Caco-2 (cell line): Measurements from ENCODE around the gene RCSD1. TPM values are rescaled to one million over a fixed set of nuclear protein-coding genes. Genes with fewer than 3 reads are reported as not detected.

Source experiments
- BruUV-seq: library from RNA; stranded (reverse); fragments of 400-500 nt; replicated peaks from 2 replicates; lab custom pipeline; 2021; lab: Mats Ljungman, UMichigan
- CTCF ChIA-PET: fragments of 300-600 bp; sonication (Branson Sonifier 250); formaldehyde crosslinking; loops from one replicate; lab custom pipeline; 2022; ENCODE audit warnings: antibody characterized with exemption; lab: Charles Lee
- POLR2A ChIA-PET: fragments of 300-600 bp; sonication (Branson Sonifier 250); formaldehyde crosslinking; loops from one replicate; lab custom pipeline; 2022; ENCODE audit warnings: antibody characterized with exemption; lab: Charles Lee
- DNase-seq, 2 experiments: peaks; one replicate each; pipeline versions ENCODE4 v3.0.0 to v3.0.0-alpha.2; 2020 to 2022
- H3K27me3 ChIP-seq: replicated peaks from 2 replicates; pipeline ENCODE4 v1.6.0; 2011; ENCODE audit warnings: low read length; ENCODE audit not compliant: control insufficient read depth, insufficient read depth
- H3K36me3 ChIP-seq: 2 replicates; pipeline ENCODE4 v1.5.1; 2011; ENCODE audit warnings: low read length; ENCODE audit not compliant: control insufficient read depth, insufficient read depth
- H3K4me1 ChIP-seq: fragments of 250-450 bp; sonication (Bioruptor Pico); 2 replicates; pipeline ENCODE4 v1.5.1; 2020; ENCODE audit warnings: mild to moderate bottlenecking
- H3K4me3 ChIP-seq: 2 replicates; pipeline ENCODE4 v1.5.1; 2011; ENCODE audit warnings: low read depth, mild to moderate bottlenecking, control low read depth, low read length
- H3K9me3 ChIP-seq: fragments of 250-450 bp; sonication (Bioruptor Pico); 2 replicates; pipeline ENCODE4 v1.5.1; 2020; ENCODE audit warnings: mild to moderate bottlenecking, moderate library complexity
- H3K27ac Mint-ChIP-seq: one replicate; pipeline ENCODE4 v1.8.0; 2022; ENCODE audit warnings: mixed read lengths; ENCODE audit not compliant: unreplicated experiment
- H3K27me3 Mint-ChIP-seq: one replicate; pipeline ENCODE4 v1.8.0; 2022; ENCODE audit warnings: mixed read lengths; ENCODE audit not compliant: insufficient read depth, unreplicated experiment
- H3K36me3 Mint-ChIP-seq: one replicate; pipeline ENCODE4 v1.8.0; 2022; ENCODE audit warnings: mild to moderate bottlenecking, mixed read lengths; ENCODE audit not compliant: insufficient read depth, unreplicated experiment
- H3K4me1 Mint-ChIP-seq: one replicate; pipeline ENCODE4 v1.8.0; 2022; ENCODE audit warnings: low read depth, mixed read lengths; ENCODE audit not compliant: unreplicated experiment
- H3K4me3 Mint-ChIP-seq: one replicate; pipeline ENCODE4 v1.8.0; 2022; ENCODE audit warnings: mild to moderate bottlenecking, moderate library complexity, mixed read lengths; ENCODE audit not compliant: unreplicated experiment
- H3K9me3 Mint-ChIP-seq: one replicate; pipeline ENCODE4 v1.8.0; 2022; ENCODE audit warnings: mixed read lengths; ENCODE audit not compliant: unreplicated experiment
- intact Hi-C: fragments of 100-400 bp; cut with micrococcal nuclease; formaldehyde crosslinking; loops from one replicate; pipeline ENCODE4 v1.10.0; 2022; ENCODE audit not compliant: unreplicated experiment
- total RNA-seq: library from RNA; stranded (reverse); gene quantifications from 2 replicates; pipeline ENCODE4 v1.2.3, GENCODE V29; 2022
- TF ChIP-seq, protein P1 (sequence below), 2 experiments: fragments of 200-600 bp in 1 of 2; IDR thresholded peaks; 1 replicate in 1 of 2; 2 replicates in 1 of 2; pipeline versions ENCODE4 v1.5.1 to v1.8.0; 2011 to 2022; ENCODE audit warnings: antibody characterized with exemption in 1 of 2, control low read depth in 1 of 2, inconsistent platforms in 1 of 2, low read depth in 1 of 2, low read length in 1 of 2, mild to moderate bottlenecking in 1 of 2, moderate library complexity in 1 of 2; ENCODE audit not compliant: insufficient read depth in 1 of 2, severe bottlenecking in 1 of 2, unreplicated experiment in 1 of 2

Gene RCSD1
- total RNA-seq, 1 experiment from 2014 or later, result not detected

GRCh38 chr1:167644551-167644950 is 14.5 kb downstream of the RCSD1 start:
- H3K4me3 ChIP-seq, result no peak overlapping the region
- Mint-ChIP-seq H3K4me1 (no peaks in the 10 kb centered on the region), H3K27ac (no peak overlapping the region), H3K27me3 (peaks cover 10% of the 10 kb centered on the region), H3K4me3 (no peak overlapping the region), H3K36me3 (no peaks in the 10 kb centered on the region), H3K9me3 (no peaks in the 10 kb centered on the region)
- ChIA-PET POLR2A (no interaction called here), CTCF (no interaction called here)
- H3K4me1 ChIP-seq, result no peaks in the 10 kb centered on the region
- TF ChIP-seq, protein P1, sequence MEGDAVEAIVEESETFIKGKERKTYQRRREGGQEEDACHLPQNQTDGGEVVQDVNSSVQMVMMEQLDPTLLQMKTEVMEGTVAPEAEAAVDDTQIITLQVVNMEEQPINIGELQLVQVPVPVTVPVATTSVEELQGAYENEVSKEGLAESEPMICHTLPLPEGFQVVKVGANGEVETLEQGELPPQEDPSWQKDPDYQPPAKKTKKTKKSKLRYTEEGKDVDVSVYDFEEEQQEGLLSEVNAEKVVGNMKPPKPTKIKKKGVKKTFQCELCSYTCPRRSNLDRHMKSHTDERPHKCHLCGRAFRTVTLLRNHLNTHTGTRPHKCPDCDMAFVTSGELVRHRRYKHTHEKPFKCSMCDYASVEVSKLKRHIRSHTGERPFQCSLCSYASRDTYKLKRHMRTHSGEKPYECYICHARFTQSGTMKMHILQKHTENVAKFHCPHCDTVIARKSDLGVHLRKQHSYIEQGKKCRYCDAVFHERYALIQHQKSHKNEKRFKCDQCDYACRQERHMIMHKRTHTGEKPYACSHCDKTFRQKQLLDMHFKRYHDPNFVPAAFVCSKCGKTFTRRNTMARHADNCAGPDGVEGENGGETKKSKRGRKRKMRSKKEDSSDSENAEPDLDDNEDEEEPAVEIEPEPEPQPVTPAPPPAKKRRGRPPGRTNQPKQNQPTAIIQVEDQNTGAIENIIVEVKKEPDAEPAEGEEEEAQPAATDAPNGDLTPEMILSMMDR (IDR thresholded peaks at IDR 0.05; ENCODE audit: insufficient read depth in 1 of 2, low read depth in 1 of 2, low read length in 1 of 2, severe bottlenecking in 1 of 2, unreplicated experiment in 1 of 2), result no peak
- H3K9me3 ChIP-seq, result no peaks in the 10 kb centered on the region
- intact Hi-C loops, result no loop called here
- DNase-seq, result no peak
- H3K36me3 ChIP-seq, result no peaks in the 10 kb centered on the region
- no peaks in the 10 kb centered on the region for H3K27me3 ChIP-seq
- no TSS peak for BruUV-seq

DNA sequence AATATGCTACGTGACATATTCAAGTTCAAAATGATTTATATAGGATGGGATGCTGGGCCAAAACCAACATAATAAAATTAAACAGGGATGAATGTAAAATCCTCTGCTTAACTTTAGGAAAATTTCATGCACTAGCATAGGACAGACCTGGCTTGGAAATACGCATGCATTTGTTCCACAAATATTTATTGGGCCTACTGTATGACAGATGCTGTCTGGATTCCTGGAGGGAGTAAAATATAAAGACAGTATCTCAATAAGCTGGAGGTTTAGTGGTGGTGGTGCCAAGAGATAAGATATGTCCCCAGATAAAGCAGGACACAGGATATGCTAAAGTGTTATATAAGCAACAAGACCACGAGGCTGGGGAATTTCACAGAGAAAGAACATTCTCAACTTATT is 15.1 kb downstream of the RCSD1 start:
- Mint-ChIP-seq H3K27ac (no peak overlapping the region), H3K4me3 (no peak overlapping the region), H3K36me3 (no peaks in the 10 kb centered on the region), H3K9me3 (no peaks in the 10 kb centered on the region), H3K27me3 (peaks cover 10% of the 10 kb centered on the region), H3K4me1 (no peaks in the 10 kb centered on the region)
- Histone ChIP-seq H3K4me1 (no peaks in the 10 kb centered on the region), H3K9me3 (no peaks in the 10 kb centered on the region), H3K36me3 (no peaks in the 10 kb centered on the region), H3K4me3 (no peak overlapping the region), H3K27me3 (no peaks in the 10 kb centered on the region)
- DNase-seq, result no peak
- TF ChIP-seq, protein P1 (IDR thresholded peaks at IDR 0.05; ENCODE audit: insufficient read depth in 1 of 2, low read depth in 1 of 2, low read length in 1 of 2, severe bottlenecking in 1 of 2, unreplicated experiment in 1 of 2), result no peak
- intact Hi-C loops, result loop anchor here (5.0 kb wide), 1 partner anchor 188 kb away; no protein-coding TSS in a partner anchor
- ChIA-PET POLR2A (no interaction called here), CTCF (no interaction called here)
- no TSS peak for BruUV-seq

DNA sequence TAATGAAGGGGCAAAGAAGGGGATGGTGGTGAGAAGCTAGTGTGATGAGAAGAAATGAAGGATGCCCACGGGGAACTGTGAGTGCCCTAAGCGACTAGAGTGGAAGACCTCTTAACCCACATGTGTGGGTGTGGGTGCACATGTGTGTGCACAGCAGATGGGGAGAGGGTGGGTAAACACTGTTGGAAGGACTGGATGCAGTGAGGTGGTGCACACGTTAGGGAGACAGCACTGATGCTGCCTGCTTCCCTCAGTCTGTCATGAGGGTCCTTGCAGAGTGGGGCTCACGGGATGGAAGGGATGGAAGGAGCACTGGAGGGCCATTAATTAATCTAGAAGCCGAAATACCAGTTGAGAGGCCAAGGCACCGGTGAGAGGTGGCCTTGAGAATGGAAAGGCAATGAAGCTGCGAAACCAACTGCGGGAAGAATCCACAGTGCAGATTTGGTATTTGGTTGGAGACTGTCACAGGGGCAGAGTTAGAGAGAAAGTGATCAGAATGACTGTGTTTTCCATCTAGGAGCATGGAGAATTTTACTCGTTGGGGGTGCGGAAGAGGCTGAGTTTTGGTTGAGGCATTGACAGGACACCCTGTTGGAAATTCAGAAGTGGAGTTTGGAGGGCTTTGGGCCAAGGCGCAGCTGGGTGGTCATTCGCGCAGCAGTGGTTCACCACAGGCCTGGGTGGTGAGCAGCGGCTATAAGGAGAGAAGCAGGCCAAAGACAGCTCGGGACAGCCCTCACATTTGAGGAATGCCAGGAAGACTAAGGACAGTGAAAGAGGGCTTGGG is 15.8 kb downstream of the RCSD1 start:
- H3K36me3 Mint-ChIP-seq, result no peaks in the 10 kb centered on the region
- H3K4me1 ChIP-seq, result no peaks in the 10 kb centered on the region
- no peak overlapping the region for H3K4me3 Mint-ChIP-seq
- intact Hi-C loops, result loop anchor here (5.0 kb wide), 1 partner anchor 189 kb away; no protein-coding TSS in a partner anchor
- H3K36me3 ChIP-seq, result no peaks in the 10 kb centered on the region
- no peak overlapping the region for H3K27ac Mint-ChIP-seq
- ChIA-PET CTCF (no interaction called here), POLR2A (no interaction called here)
- TF ChIP-seq, protein P1 (IDR thresholded peaks at IDR 0.05; ENCODE audit: insufficient read depth in 1 of 2, low read depth in 1 of 2, low read length in 1 of 2, severe bottlenecking in 1 of 2, unreplicated experiment in 1 of 2), result no peak
- no peaks in the 10 kb centered on the region for H3K9me3 ChIP-seq
- DNase-seq, result no peak
- BruUV-seq, result no TSS peak
- H3K9me3 Mint-ChIP-seq, result no peaks in the 10 kb centered on the region
- no peaks in the 10 kb centered on the region for H3K4me1 Mint-ChIP-seq
- H3K4me3 ChIP-seq, result no peak overlapping the region
- peaks cover 10% of the 10 kb centered on the region for H3K27me3 Mint-ChIP-seq
- no peaks in the 10 kb centered on the region for H3K27me3 ChIP-seq
